ENCODE results near the gene INTS3.

- TF ChIP-seq FOXM1 (IDR thresholded peaks at IDR 0.05; ENCODE audit: borderline replicate concordance, low read depth): no peak
- TF ChIP-seq YY1 (IDR thresholded peaks at IDR 0.05; ENCODE audit: low read depth): no peak
- TF ChIP-seq REST (IDR thresholded peaks at IDR 0.05; ENCODE audit: low read depth): no peak
Measured at GRCh38 chr1:153793261-153793972, 65.6 kb downstream of the INTS3 start.
